HG03432 (cell line): ENCODE data around the gene EEA1.
"Not testable (repeated sequence)": the region's sequence is repeated elsewhere in the genome, so short reads cannot be mapped to it uniquely, and the experiment has no call there.

ENCODE experiments used
- ATAC-seq: cut with Tn5 transposase; IDR thresholded peaks from one replicate; pipeline ENCODE4 v1.9.1; 2021; ENCODE audit warnings: mild to moderate bottlenecking, moderate library complexity; ENCODE audit not compliant: unreplicated experiment

The EEA1 gene

DNA sequence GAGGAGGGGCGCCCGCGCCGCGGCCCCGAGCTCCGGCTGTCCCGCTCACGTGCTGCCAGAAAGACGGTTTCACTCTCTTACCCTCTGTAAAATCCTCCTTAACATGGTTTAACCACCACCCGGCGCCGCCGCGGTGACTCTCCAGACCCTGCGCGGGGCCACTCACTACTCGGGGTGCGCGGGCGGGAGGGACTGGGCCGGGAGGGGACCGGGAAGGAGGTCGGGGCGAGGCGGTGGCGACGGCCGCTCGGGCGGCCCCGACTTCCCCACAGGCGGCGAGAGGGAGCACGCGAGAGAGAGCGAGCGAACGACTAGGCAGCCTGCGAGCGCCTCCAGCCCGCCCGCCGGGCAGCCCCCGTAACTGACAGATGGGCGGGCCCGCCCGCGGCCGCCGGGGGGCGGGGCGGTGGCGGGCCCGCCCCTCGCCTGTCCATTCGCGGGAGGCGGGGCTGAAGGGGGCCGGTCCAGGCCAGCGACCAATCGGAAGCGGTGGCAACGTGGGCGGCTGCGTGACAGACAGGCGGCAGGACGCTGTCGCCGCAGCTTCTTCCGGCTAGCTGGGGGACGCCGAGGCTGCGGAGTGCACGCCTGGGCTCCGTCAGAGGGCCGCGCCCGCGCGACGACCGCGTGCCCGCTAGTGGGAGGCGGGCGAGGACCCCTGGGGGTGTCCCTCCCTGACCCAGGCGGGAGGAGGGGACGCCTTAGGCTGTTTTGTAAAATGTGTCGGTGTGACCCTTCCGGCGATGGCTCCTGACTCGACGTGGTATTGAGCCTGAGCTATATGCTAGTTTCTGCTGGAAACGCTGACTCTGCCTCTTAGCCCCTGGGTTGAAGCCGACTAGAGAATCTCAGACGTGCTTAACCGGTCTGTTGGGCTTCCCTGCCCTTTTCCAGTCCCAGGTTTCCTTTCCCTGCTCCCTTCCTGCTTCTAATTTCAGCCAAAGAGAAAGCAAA is at the start of gene EEA1:
EEA1 (minus strand) TSS at position 334 of the 954 bp plus-strand sequence; CDS start at position 105, 229 bp downstream.
- peak; percentile 90 for ATAC-seq

DNA sequence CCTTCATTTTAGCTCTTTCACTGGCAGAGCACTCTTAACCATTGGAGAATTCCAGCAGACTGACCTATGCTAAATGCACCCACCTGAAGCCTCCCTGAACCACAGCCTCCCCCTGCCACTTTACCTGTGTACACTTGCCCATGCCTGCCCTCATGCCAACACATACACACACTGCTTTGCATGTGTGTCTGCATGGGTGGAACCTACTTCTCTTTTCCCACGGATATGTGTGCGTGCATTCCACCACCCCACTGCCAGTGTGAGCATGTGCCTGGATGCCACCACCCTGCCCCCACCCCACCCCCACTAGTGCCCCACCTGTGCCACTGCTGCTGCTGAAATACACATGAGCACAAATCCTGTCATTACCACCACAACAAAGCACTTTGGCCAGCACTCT is 49.5 kb upstream of the EEA1 start:
- ATAC-seq: no peak

DNA sequence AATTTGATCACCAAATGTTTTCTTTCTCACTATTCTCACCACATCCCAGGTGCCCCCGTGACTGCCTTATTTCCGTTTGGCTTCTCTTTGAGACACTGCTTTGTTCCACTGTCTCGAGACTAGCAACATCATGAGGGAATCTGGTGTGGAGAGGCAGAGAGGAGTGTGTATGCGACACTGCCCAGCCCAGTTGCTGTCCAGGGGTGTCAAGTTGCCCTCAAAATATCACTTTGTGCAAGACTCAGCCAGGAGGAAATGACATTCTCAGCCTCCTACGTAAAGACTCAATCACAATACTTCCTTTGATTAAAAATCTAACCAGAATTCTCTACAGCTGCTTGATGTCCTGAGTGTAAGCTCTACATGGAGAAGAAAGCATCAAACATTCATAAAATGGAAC is 48.2 kb upstream of the EEA1 start:
- no peak for ATAC-seq

DNA sequence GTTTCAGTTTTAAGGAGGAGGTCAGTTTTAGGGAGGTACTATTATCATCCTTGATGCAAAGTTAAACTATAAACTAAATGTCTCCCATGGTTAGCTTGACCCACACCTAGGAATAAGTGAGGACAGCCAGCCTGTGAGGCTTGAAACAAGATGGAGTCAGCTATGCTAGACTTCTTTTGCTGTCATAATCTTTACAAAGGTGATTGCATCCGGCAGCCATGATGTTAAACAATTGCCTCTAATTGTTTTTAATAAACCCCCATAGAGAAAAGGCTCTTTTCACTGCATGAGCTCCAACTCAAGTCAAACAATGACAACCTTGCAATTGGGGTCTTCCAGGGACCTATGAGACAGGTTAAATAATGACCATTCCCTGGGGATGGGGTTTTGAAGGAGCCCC is 45.7 kb upstream of the EEA1 start:
- ATAC-seq: no peak

GRCh38 chr12:92973614-92974013 is 44.5 kb upstream of the EEA1 start:
- ATAC-seq: peak; percentile 58

DNA sequence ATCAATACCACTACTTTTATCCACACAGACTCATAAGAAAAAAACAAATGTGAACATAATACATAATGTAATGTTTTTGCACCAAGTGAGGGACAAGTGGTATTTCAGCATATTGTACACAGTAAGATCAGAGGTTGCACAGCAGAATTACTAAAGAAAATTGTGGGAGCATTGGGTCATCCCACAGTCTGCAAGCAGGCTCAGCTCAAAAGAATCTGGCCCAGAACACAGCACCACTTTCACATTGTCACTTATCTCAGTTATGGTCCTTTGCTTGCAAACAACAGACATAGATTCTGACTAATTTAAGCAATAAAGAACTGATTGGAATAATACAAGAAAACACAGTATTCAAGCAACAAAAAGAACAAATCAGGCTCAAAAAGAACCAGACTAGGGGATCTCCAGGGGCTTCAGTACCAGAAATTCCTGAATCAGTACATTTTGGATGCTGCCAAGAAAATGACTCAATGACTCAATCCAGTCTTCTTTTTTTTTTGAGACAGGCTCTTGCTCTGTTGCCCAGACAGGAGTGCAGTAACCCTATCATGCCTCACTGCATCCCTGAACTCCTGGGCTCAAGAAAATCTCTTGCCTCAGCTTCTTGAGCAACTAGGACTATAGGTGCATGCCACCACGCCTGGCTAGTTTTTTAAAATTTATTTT is 42.9 kb upstream of the EEA1 start:
- ATAC-seq: peak; percentile 25

- no peak for ATAC-seq
Observed at GRCh38 chr12:92968176-92968813, 39.2 kb upstream of the EEA1 start.

DNA sequence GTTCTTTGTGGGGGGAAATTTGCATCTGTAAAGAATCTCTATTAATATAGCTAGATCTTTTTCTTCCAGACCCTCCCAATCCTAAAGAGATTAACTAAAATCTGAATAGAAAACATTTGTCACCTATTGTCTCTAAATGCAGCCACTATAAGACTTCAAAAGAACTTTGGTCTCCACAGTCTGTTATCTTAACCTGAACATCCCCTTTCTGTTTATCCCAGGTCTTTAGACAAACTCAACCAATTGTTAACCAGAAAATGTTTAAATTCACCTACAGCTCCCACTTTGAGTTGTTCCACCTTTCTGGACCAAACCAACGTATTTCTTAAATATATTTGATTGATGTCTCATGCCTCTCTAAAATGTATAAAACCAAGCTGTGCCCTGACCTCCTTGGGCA is 35.3 kb upstream of the EEA1 start:
- ATAC-seq: not testable (repeated sequence)

GRCh38 chr12:92961949-92962348 is 32.9 kb upstream of the EEA1 start:
- no peak for ATAC-seq

GRCh38 chr12:92955997-92956663 is 27.0 kb upstream of the EEA1 start:
- ATAC-seq: no peak

DNA sequence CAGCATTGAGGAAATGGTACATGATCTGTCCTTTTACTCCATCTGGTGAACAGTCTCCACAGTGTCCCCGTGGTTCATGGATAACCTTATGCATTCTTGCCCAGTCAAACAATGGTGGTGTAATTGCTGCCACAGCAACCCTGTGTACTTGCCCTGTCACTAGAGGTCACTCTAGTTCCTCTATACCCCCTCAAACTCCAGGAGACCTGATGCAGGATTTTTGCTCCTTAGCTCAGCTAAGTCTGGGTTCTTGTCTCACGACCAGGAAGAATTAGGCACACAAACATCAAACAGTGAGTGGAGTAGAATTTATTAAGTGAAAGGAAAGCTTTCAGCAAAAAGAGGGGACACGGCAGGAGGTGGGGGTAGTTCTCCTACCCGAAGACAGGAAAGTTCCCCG is 24.7 kb upstream of the EEA1 start:
- no peak for ATAC-seq

DNA sequence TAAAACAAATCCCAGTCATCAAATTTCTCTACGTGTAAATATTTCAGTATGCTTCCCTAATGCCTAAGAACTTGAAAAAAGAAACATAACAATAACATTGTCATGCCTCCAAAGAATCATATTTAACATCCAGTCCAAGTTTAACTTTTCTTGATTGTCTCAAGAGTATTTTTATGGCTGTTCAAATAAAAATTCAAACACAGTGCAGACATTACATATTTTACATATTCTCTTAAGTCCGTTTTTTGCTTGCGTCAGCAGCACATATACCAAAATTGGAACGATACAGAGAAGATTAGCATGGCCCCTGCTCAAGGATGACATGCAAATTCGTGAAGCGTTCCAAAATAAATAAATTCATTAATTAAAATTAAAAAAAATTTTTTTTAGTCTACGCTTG is 23.3 kb upstream of the EEA1 start:
- ATAC-seq: no peak

- ATAC-seq: no peak
Observed at GRCh38 chr12:92951006-92951405, 21.9 kb upstream of the EEA1 start.

DNA sequence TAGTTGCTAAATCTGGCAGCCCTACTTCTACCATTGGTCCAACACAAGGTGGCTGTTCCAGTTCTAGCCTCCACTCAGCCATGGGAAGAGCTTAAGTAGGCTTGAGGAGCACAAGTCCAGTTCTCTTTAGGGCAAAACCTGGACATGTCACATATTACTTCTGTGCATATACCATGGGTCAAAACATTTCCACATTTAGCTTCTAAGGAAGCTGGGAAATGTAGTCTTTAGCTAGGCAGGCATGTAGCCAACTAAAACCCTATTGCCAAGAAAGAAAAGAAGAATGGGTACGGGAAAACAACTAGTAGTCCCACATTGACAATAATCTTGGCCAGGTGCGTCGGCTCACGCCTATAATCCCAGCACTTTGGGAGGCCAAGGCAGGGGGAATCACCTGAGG is 20.9 kb upstream of the EEA1 start:
- no peak for ATAC-seq

DNA sequence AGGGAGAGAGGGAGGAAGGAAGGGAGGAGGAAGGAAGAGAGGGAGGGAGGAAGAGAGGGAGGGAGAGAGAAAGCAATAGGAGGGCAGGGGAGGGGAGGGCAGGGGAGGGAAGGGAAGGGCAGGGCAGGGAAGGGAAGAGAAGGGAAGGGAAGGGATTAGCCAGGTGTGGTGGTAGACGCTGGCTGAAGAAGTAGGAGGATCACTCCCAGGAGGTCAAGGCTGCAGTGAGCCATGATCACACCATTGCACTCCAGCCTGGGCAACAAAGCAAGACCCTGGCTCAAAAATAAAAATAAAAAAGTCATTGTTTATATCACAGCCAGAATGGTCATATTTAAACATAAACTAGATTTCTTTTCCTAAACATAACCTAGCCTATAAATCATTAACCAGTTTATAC is 20.4 kb upstream of the EEA1 start:
- ATAC-seq: no peak

DNA sequence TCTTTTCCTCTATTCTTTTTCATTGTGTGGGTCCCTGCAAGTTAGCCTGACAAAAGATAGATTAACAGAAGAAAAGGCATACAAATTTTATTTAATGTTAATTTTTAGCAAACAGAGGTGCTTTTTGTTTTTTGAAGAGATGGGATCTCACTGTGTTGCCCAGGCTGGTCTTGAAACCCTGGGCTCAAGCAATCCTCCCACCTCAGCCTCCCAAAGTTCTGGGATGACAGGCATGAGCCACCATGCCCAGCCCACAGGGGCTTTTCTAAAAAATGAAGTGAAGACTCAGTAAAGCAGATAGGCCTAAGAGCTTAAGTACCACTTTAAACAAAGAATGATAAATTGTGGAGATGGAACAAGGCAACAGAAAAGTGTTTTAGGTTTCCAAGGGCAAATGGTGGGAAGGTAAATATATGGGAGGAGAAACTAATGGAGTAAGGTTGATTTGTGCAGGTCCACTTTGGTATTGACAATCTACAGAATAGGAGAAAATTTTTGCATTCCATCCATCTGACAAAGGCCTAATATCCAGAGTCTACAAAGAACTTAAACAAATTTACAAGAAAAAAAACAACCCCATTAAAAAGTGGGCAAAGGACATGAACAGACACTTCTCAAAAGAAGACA is 18.6 kb upstream of the EEA1 start:
- no peak for ATAC-seq

DNA sequence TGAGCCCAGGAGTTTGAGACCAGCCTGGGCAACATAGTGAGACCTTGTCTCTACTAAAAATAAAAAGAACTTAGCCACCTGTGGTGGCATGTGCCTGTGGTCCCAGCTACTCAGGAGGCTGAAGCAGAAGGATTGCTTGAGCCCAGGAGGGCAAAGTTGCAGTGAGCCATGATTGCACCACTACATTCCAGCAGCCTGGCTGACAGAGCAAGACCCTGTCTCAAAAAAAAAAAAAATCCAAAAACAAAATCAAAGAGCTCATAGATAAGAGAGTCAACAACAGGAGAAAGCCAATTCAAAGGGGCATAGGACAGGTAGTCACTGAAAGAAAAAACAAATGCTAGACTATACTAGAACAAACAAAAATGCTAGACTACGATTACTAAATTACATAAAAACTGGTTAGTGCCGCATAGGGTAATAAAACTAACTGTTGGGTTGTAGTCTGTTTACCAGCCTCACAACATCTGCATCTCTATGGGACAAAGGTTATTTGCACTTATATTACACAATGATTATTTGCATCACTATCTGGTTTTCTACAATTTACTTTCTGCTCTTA is 16.6 kb upstream of the EEA1 start:
- ATAC-seq: no peak

GRCh38 chr12:92943482-92944250 is 14.6 kb upstream of the EEA1 start:
- ATAC-seq: no peak

- ATAC-seq: no peak
Observed at GRCh38 chr12:92942905-92943304, 13.8 kb upstream of the EEA1 start.

DNA sequence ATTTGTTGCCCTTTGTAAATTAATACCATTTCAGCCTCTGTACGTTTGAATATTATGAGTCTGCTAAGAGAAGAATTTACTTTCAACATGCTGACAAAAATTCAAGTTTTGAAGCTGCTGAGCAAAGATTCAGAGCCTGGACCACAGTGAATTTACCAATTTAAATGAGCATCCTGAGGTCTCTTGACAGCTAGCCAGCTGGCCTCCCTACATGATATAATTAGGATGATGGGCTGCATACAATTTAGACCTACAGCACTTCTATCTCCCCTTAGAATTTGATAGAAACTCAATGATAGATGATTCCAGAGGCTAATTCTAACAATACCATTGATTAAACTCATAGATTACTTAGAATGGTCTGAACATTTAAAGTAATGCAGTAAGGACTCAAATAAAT is 10.0 kb upstream of the EEA1 start:
- ATAC-seq: no peak
